Fibroblast of gingiva (primary cell): ENCODE measurements around the gene LEKR1.
"Not testable (repeated sequence)": the region's sequence is repeated elsewhere in the genome, so short reads cannot be mapped to it uniquely, and the experiment has no call there.

ENCODE experiments used
- DNase-seq: peaks from one replicate; pipeline ENCODE4 v3.0.0-alpha.2; 2011; ENCODE audit warnings: low read depth

LEKR1 gene

DNA sequence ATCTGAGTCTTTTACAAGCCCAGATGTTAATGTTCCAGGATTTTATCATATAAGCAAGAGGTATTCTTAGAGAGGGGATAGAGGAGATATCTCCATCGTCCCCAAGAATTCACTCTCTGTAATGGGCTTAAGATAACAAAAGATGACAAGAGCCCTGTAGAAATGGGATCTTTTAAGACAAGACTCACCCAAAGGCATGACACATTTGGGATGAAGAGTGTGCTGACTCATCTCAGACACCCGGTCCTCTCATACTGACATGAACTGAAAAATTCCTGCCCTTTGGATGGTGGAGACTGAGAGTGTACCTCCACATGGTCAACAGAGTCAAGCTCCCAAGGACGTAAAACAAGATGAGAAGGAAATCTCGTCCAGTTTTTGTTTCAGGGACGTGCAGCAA, 11.0 kb downstream of the LEKR1 start:
- no peak for DNase-seq

- DNase-seq = no peak
Measured at GRCh38 chr3:156838035-156838434, 11.9 kb downstream of the LEKR1 start.

DNA sequence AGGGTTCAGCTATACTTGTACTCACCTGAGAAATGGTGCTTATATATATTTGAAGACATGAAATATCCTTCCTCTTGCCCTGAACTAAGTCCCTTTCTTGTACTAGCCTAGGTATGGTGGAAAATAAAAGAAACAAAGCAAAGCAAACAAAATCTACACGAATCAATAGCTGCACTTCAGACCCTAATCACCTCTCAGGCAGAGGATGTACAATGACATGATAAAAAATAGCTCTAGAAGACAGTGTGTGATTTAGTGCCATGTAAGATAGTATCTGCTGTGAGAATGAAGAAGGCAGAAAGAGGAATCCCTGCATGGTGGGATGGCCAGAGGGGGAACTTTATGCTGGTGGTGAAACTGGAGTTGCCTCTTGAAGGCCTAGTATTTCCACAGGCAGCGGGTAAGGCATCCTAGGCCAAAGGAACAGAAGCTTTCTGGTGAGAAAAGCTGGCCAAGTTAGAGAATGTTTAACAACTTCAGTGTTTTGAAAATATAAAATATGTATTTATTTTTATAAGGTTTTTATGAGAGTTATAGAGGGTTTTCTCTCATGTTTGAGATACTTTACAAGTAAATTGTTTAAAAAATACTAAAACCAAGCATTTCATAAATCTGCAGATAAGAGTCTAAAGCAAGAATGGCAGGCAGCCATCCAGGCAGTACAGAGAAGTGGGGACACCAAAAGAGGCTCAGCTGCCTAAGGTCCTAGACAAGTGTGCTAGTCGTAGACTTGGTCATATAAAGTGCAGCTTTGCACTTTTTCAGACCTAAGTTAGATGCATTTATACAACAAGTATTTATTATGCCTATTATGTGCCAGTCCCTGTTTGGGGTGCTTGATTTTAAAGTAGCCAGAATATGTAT, 14.9 kb downstream of the LEKR1 start:
- DNase-seq = no peak

DNA sequence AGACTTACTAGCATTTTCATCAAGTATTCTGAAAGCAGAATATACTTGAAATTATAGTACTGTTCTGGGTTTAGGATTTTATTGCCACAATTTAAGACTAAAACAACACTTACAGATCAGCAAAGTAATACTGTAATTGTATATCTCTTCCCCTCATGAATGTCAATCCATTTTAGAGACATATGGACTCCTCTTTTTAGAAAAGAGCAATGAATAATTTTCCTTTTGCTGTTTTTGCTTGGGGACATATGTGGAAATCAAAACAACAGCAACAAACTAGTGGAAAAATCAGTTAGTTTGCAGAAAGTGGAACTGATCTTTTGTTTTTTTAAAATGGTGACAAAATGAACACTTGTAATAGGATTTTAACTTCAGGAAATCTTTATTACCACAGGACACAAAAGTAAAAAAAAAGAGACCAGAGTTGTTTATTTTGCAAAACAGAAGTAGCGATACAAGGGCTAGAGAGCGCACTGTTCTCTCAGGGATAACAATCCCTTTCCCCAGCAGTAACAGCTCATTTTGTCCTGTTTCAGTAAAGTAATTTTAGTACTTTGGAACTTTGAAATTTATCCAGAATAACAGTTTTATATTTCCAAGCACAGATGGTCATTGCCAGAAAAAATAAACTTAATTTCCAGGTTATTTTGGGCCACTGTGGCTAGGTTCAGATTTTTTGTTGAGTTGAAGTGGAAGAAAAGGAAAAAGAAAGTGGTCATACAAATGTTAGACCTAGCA, 17.1 kb downstream of the LEKR1 start:
- DNase-seq = peak; percentile 58

- DNase-seq = peak; percentile 61
Measured at GRCh38 chr3:156847752-156848448, 21.7 kb downstream of the LEKR1 start.

- no peak for DNase-seq
Measured at GRCh38 chr3:156859578-156859977, 33.4 kb downstream of the LEKR1 start.

DNA sequence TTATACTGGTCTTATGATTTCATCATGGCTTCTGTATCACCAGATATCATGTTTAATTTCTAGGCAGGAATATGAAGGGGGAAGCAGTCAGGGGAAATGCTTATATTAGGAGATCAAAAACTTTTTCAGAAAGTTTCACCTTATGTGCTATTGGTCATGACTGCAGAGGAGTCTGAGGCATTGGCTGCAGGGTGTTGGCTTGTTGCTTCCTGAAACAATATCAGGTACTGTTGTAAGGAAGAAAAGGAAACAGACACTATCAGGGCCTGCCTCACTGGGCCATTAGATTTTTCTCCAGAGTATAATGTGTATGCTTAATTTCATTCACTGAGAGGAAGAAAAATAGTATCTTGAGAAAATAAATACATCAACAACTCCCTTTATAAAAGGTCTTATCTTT, 34.7 kb downstream of the LEKR1 start:
- DNase-seq = no peak

DNA sequence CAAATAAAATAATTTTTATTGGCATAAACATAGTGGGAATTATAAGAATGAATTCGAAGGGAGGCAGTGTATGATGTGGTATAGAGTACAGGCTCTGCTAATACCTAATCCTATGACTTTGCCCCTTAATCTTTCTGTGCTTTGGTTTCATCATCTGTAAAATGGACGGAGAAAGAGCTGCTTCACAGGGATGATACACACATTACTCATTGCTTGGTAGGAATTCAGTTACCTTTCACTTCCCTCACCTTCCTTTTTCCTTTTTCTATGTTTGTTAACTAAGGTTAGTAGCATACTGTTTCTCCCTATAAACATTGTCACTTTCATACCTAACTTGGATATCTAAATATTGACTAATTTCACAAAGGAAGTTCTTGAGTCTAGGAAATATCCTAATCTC, 36.2 kb downstream of the LEKR1 start:
- DNase-seq = no peak

DNA sequence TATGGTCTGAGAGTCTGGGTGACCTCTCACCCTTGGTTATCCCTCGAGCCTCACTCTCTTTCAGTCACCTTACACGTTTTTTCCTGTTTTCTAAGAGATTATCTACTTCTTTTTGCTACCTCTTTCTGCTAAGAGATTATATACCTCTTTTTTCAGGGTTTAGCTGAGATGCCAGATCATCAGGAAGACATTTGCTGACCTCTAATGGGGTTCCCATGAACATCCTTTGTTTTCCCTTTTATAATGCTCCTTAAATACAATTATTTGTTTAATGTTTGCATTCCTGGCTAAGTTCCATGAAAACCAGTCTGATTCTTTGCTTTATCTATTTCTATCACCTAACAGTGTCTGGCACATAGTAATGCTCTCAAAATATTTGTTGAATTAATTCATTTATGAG, 39.6 kb downstream of the LEKR1 start:
- DNase-seq = peak; percentile 19

DNA sequence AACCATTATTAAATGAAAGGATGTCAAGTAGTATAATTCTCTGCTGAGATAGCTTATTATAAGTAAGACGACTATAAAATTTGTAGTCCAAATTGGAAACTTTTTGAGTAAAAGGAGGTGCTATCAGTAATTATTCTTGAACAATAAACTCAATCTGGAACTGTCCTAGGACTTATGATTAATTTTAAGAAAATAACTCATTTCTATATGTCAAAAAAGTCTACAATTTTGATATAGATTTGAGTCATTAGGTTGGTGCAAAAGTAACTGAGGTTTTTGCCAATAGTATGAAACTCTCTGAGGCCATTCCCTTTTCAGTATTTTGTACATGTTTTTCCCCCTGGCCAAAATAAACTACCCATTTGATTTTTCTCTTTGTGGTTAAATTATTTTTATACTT, 41.0 kb downstream of the LEKR1 start:
- DNase-seq = no peak

DNA sequence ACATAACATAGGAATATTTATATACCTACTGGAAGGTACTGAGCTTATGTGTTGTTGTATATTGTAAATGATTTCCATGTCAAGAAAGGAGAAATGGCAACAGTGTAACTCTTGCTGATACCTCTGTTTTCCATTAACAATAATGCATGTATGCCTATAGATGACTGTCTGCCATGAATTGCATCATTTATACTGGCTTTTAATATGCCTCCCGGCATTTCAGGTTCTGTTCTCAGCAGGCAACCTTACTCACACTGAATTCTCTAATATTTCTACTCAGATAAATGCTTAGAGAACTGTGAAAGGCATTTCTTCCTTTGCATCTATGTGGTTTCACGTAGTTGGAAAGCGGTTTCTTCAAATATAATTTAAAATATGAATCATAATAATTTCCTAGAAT, 41.8 kb downstream of the LEKR1 start:
- no peak for DNase-seq

DNA sequence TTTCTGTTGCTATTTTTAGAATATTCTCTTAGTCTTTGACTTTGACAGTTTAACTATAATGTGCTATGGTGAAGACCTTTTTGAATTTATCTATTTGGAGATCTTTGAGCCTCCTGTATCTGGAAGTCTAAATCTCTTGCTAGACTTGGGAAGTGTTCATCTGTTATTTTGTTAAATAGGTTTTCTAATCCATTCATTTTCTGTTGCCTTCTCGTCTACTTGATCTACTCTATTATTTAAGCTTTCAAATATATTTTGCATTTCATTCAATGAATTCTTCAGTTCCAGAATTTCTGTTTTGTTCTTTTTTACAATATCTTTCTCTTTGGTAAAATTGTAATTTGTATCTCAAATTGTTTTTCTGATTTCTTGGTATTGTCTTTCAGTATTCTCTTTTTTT, 47.8 kb downstream of the LEKR1 start:
- DNase-seq = no peak

DNA sequence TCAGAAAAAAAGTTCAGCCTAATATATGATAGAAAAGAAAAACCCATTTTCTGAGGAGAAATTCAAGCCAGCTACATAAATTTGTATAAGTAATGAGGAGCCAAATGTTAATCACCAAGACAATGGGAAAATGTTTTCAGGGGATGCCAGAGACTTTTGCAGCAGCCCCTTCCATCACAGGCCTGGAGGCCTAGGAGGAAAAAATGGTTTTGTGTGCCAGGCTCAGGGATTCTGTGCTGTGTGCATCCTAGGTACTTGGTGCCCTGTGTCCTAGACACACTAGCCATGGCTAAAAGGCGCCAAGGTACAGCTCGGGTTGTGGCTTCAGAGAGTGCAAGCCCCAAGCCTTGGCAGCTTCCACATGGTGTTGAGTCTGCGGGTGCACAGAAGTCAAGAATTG, 53.3 kb downstream of the LEKR1 start:
- DNase-seq = not testable (repeated sequence)

DNA sequence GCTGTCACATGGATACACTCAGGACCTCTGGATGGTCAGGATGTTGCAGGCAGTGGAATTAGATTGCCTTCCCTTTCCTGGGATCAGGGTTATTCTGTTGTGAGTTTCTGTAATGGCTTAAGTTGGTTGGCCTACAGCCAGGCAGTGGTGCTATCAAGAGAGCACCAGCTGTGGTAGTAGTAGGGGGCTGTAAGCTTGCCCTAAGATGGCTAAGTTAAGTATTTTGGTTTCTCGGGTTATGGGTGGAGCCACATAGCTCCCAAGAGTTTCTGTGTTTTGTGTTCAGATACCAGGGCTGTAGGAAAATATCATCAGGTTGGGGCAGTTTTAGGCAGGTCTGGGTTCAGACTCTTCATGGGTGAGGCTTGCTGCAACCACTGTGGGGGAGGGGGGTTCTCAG, 59.6 kb downstream of the LEKR1 start:
- no peak for DNase-seq

DNA sequence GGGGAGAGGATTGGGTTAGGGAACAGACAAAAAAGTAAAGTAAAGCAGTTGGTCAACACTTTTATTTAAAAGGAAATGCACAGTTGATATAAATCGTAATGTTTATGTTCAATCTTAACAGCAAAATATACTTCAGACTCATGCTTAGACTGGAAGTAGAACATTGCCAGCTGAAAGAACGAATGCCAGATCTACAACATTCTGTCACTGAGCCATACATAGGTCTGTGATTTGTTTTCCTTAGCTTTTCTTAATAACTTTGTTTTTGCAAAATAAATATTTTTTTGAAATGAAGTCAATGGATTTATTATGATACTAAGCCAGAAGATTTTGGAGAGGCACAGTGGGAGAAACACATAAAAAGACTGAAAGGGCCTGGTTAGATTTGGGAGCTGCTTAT, 62.0 kb downstream of the LEKR1 start:
- no peak for DNase-seq

DNA sequence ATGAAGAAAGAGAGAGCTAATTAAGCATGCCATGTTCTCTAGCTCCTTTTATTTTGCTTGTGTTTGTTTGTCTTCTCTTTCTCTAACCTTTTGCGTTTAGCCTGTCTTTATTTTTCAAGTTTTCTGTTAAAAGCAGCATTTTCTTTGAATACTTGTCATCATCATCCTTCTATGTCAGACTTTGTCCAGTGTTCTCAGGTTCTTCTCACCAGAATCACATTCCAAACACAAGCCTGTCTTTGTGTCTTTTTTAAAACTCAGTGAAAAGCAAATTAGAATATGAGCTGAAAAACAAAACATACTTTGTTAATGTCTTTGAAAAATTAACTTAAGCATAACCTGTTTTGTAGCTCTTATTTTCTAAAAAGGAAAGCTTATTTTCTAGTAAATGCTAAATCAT, 62.4 kb downstream of the LEKR1 start:
- DNase-seq = no peak

DNA sequence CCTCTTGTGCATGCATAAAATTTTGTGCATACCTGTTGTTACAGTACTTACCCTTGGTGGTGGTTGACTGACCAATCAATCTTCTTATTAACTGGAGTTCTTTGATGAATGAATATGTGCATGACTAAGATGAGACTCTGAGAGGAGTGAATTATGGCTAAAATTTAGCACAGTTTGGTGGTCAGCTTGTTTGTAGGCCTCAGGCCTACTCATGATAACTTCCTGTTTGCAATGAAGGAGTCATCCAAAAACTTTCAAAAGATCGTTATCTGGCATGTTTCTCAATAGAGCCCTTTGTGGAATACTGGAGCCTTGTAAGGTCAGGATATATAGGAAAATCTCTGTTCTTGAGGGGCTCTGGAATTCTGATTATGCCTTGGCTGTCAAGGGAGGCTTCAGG, 66.5 kb downstream of the LEKR1 start:
- no peak for DNase-seq

GRCh38 chr3:156895374-156895773, 69.2 kb downstream of the LEKR1 start:
- not testable (repeated sequence) for DNase-seq

DNA sequence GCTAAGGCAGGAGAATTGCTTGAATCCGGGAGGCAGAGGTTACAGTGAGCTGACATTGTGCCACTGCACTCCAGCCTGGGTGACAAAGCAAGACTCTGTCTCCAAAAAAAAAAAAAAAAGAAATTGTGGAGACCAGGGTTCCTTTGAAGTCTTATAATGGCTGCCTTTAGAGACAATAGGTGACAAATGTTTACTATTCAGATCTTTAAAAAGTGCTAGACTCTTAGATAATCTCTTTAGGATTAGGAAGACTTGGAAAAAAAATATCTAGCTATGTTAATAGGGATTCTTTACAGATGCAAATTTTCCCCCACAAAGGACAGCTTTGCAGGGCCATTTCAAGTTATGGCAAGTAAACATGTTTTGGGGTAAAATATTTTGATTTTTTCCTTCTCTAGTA, 71.7 kb downstream of the LEKR1 start:
- DNase-seq = not testable (repeated sequence)

GRCh38 chr3:156898296-156898880, 72.2 kb downstream of the LEKR1 start:
- DNase-seq = no peak

DNA sequence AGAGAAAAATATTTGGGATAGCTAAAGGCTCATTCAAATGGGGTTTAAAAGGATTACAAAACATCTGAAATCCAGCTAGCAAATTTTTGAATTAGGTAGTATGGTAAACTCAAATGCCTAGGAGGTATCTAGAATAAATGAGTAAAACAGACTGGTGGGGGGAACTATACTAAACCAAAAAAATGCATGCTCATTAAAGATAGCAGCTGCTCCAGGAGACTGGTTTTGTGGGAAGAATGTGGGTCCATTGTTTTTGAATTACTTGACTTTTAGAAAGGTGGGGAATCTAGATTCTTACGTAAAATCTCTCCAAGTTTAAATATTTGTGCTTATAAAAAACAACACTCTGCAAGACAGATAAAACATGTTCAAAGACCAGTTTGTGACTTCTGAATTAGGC, 73.8 kb downstream of the LEKR1 start:
- DNase-seq = no peak

DNA sequence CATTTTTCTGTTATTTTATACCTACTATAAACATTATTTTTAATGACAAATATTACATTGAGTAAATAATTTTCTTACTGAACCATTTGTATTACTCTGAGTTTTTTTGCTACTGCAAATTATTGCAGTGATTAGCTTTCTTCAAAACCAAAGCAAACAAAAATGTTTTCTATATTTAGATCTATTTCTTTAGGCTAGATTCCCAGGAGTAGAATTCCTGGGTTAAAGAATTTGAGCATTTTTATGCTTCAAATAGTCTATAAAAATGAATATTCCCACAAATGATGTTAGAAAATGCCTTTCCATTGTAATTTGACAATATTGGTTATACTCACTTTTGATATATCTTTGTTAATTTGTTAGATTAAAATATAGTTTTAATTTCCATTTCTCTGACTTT, 76.8 kb downstream of the LEKR1 start:
- DNase-seq = no peak

GRCh38 chr3:156906275-156906674, 80.1 kb downstream of the LEKR1 start:
- no peak for DNase-seq
